ENCODE data around the gene CRNN. TPM values are rescaled to one million over a fixed set of nuclear protein-coding genes. Genes with fewer than 3 reads are reported as not detected.
A peak's percentile ranks its signal among the peaks of the same experiment; 100 is the strongest.

CRNN gene
- total RNA-seq, 1 experiment from 2014 or later, result not detected

GRCh38 chr1:152441756-152442155, 27.7 kb upstream of the CRNN start:
- Mint-ChIP-seq H3K36me3 (peaks cover 65% of the 10 kb centered on the region), H3K27me3 (ENCODE audit: low read depth) (peaks cover 4% of the 10 kb centered on the region), H3K4me3 (no peak overlapping the region), H3K4me1 (no peaks in the 10 kb centered on the region), H3K27ac (no peak overlapping the region), H3K9me3 (peaks cover 84% of the 10 kb centered on the region)
- POLR2A ChIA-PET, result no interaction called here
- DNase-seq (ENCODE audit: low spot score), result no peak
- ATAC-seq, result no peak
- no peak for TF ChIP-seq JAZF1 (CRISPR knock-in tag; IDR thresholded peaks at IDR 0.05)
- TF ChIP-seq GTF2I (CRISPR knock-in tag; conservative IDR thresholded peaks at IDR 0.05), result no peak
- CTCF ChIA-PET, result interaction anchor here (0.9 kb wide), 1 partner anchor 17 kb away, joined by 4 read pairs; no protein-coding TSS in a partner anchor

- H3K27ac Mint-ChIP-seq, result no peak overlapping the region
- TF ChIP-seq JUN (CRISPR knock-in tag; IDR thresholded peaks at IDR 0.05), result no peak
- TF ChIP-seq PREB (CRISPR knock-in tag; IDR thresholded peaks at IDR 0.05; ENCODE audit: borderline replicate concordance), result no peak
- TF ChIP-seq CTCF (IDR thresholded peaks at IDR 0.05), result 0 out of 2 replicates have a peak, but pooled peaks have one; percentile 29
- TF ChIP-seq CREB1 (CRISPR knock-in tag; IDR thresholded peaks at IDR 0.05), result no peak
- no peak for TF ChIP-seq NFYB (CRISPR knock-in tag; conservative IDR thresholded peaks at IDR 0.05; ENCODE audit: low read depth)
- CTCF ChIA-PET, result interaction anchor here (0.6 to 0.9 kb wide), 2 partner anchors 18 to 299 kb away, joined by 4 to 5 read pairs; no protein-coding TSS in a partner anchor
- POLR2A ChIA-PET, result no interaction called here
- peaks cover 4% of the 10 kb centered on the region for H3K27me3 Mint-ChIP-seq (ENCODE audit: low read depth)
- H3K36me3 Mint-ChIP-seq, result peaks cover 74% of the 10 kb centered on the region
- H3K4me3 Mint-ChIP-seq, result no peak overlapping the region
- no peaks in the 10 kb centered on the region for H3K4me1 Mint-ChIP-seq
- ATAC-seq, result peak; percentile 88
- H3K9me3 Mint-ChIP-seq, result peaks cover 93% of the 10 kb centered on the region
- DNase-seq (ENCODE audit: low spot score), result peak; percentile 31
These were observed 26.8 kb upstream of the CRNN start for GRCh38 chr1:152440635-152441471.

- peaks cover 4% of the 10 kb centered on the region for H3K27me3 Mint-ChIP-seq (ENCODE audit: low read depth)
- peaks cover 63% of the 10 kb centered on the region for H3K9me3 Mint-ChIP-seq
- no peaks in the 10 kb centered on the region for H3K4me1 Mint-ChIP-seq
- H3K4me3 Mint-ChIP-seq, result no peak overlapping the region
- DNase-seq (ENCODE audit: low spot score) (no peak), ATAC-seq (no peak)
- ChIA-PET POLR2A (no interaction called here), CTCF (no interaction called here)
- H3K36me3 Mint-ChIP-seq, result peaks cover 51% of the 10 kb centered on the region
- no peak overlapping the region for H3K27ac Mint-ChIP-seq
- TF ChIP-seq E2F1 (CRISPR knock-in tag; IDR thresholded peaks at IDR 0.05) (no peak), SMAD3 (CRISPR knock-in tag; IDR thresholded peaks at IDR 0.05; ENCODE audit: borderline replicate concordance) (no peak), IRF2 (CRISPR knock-in tag; IDR thresholded peaks at IDR 0.05; ENCODE audit: borderline replicate concordance, low read depth) (no peak), ZNF425 (CRISPR knock-in tag; conservative IDR thresholded peaks at IDR 0.05) (no peak), ZNF512 (CRISPR knock-in tag; IDR thresholded peaks at IDR 0.05; ENCODE audit: borderline replicate concordance) (no peak), AR (CRISPR knock-in tag; IDR thresholded peaks at IDR 0.05) (no peak), CBFB (CRISPR knock-in tag; IDR thresholded peaks at IDR 0.05; ENCODE audit: low read depth) (no peak), PRRX2 (CRISPR knock-in tag; IDR thresholded peaks at IDR 0.05) (no peak), CREM (CRISPR knock-in tag; IDR thresholded peaks at IDR 0.05) (no peak)
These were observed 22.8 kb upstream of the CRNN start for GRCh38 chr1:152436593-152437496.
